HG02588 (cell line): ENCODE results near the gene HDGFL2.

Experiments
- ATAC-seq: cut with Tn5 transposase; IDR thresholded peaks from one replicate; pipeline ENCODE4 v1.9.1; 2021; ENCODE audit warnings: mild to moderate bottlenecking, moderate library complexity; ENCODE audit not compliant: unreplicated experiment

HDGFL2 gene

GRCh38 chr19:4472174-4472974 lies at the start of gene HDGFL2:
TSS of gene HDGFL2 (plus strand) at chr19:4472297. CDS start at chr19:4472351, 54 bp downstream.
- no peak for ATAC-seq

DNA sequence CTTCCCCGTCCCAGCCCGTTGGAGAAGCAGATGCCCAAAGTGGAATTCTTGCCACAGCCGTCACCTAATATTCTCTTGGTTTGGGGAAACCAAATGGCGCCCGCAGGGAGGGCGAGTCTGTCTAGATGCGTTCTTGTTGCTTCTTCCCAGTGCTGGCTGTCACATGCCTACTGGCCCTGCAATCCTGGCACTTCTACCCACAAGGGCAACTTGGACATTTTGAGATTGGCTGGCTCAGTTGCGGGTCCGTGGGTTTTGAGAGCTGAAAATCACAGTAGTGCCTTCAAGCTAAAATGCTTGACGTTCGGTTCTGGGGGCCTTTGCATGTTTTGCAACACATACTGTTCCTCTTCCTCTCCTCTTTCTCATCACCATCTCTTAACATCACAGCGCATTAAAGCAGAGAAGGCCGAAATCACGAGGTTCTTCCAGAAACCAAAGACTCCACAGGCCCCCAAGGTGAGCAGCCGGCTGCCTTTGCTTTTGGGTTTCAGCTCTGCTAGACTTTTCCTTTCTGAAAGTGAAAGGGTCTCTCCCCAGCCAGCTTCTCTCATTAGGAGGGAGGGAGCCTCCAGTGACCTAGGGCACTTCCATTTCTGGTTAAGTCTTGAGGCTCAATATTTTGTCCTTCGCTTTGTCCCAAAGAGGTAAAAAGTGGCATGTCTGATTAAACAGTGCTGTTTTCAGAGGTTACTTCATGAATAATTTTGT lies 48.5 kb upstream of the HDGFL2 start:
- ATAC-seq, result no peak

- no peak for ATAC-seq
Measured at GRCh38 chr19:4425537-4425936, 46.6 kb upstream of the HDGFL2 start.

DNA sequence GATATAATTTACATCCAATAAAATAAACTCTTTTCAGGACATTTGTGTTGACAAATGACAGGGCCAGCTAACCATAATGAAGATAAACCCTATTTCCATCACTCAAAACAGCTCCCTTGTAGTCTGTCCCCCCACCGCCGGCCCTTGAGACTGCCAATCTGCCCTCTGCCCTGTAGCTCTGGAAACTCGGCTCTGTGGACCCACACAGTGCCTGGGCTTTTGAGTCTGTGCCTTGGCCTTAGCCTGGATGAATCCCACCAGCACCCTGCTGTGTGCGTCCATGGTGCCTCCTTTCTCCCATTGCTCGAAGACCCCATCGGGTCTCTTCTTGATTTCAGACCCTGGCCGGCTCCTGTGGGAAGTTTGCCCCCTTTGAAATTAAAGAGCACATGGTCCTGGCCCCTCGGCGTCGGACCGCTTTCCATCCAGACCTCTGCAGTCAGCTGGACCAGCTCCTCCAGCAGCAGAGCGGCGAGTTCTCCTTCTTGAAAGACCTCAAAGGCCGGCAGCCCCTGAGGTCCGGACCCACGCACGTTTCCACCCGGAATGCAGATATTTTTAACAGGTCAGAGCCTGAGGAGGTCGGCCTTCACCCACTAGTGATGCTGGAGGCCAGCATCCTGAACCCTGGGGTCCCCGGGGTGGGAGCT lies 43.6 kb upstream of the HDGFL2 start:
- ATAC-seq, result no peak

- ATAC-seq, result no peak
Measured at GRCh38 chr19:4429256-4429655, 42.8 kb upstream of the HDGFL2 start.

GRCh38 chr19:4429771-4430171 lies 42.3 kb upstream of the HDGFL2 start:
- no peak for ATAC-seq

DNA sequence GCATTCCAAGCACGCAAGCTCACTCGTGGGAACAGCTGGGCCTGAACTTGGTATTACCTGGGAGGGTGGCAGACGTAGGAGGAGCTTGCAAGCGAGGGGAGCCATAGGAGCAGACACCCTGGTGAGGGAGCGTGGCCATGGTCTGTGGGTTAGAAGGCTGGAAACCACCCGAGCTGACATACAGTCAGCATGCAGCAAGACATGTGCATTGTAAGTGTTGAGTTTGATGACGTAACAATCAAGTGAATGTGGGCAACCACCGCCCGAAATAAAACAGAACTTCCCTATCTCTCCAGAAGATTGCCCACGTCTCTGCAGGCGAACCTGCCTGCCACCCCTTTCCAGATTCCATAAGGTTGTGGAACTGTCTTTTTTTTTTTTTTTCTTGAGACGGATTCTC lies 41.3 kb upstream of the HDGFL2 start:
- no peak for ATAC-seq

DNA sequence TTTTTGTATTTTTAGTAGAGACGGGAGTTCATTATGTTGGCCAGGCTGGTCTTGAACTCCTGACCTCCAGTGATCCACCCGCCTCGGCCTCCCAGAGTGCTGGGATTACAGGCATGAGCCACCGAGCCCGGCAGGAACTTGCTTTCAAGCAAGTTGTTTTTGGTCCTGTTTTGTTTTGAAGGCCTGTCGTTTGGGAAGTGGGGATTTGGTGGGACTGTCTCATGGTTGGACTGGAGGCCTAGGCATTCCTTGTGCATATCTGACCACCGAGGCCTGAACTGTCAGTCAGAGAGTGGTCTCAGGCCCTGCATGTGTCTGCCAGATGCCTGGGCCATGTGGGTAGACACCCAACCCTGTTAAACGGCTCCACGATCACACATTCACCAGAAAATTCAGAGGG lies 40.8 kb upstream of the HDGFL2 start:
- no peak for ATAC-seq

DNA sequence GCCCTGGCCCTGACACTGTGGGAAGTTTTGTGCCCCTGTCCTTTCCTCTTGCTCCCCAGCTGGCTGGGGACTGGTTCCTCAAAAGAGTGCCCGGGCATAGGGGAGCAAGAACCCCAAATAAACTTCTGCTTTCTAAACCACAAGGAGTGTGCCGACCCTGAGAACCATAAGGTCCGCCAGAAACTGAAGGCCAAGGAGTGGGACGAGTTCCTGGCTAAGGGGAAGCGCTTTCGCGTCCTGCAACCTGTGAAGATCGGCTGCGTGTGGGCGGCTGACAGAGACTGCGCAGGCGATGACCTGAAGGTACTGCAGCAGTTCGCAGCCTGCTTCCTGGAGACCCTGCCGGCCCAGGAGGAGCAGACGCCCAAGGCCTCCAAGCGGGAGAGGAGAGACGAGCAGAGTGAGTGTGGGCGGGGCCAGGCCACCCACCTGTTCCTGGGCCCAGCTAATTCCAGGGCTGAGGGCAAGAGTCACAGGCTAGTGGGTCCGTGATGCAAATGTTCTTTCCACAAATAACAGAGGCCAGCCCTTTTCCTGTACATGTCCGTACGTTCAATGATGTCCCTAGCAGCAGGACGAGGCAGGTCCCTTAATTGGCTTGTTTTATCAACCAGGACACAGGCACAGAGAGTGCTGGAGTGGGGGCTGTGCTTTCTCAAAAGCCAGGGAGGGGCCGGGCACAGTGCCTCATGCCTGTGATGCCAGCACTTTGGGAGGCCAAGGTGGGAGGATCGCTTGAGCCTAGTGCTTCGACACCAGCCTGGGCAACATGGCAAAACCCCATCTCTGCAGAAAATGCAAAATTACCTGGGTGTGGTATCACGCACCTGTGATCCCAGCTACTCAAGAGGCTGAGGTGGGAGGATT lies 40.1 kb upstream of the HDGFL2 start:
- no peak for ATAC-seq

GRCh38 chr19:4432918-4433506 lies 39.1 kb upstream of the HDGFL2 start:
- no peak for ATAC-seq

DNA sequence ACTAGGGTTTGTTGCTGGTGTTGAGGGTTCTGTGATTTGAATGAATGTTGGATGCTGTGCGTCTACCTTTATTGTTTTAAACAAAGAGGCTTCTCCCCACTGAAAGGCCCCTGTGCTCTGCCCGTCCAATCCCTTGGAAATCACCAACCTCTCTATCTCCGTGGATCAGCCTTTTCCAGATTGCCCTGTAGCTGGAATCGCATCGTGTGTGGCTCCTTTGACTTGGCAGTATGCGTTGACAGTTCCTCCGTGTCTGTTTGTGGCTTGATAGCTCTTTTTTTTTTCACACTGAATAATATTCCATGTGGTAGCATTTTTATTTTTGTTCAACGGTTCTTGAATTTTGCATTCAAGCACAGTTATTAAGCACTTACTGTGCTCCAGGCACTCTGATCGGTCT lies 37.7 kb upstream of the HDGFL2 start:
- ATAC-seq, result no peak

DNA sequence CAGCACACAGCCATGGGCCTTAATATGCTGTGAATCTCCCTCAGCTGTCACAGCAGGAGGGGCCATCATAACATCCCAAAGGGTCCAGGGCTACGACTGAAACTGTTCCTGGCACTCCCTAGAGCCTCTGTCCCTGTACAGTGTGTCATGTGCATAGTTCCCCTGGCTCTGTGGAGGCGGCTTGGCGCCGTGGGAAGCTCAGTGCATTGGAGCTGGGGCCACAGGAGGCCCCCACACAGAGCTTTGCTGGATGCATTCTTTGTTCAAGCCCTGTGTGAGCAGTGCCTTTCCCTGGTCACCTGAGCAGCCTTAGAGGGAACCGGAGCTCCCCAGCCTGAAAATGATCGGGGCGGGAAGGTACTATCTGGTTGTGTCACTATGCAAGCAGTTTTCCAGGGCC lies 35.9 kb upstream of the HDGFL2 start:
- no peak for ATAC-seq

DNA sequence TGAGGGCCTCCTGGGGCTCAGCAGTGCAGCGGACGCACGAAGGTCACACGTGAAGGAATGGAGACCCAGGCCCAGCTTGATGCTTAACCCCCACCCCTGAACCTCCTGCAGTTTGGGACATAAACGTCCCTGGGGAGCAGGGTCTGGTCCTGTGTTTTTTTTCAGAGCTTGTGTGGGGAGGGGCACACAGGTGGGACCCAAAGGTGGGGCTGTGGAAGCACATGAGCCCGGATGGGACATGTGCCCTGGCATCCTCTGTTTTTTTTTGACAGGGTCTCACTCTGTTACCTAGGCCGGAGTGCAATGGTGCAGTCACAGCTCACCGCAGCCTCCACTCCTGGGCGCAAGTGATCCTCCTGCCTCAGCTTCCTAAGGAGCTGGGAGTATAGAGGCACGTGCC lies 35.0 kb upstream of the HDGFL2 start:
- ATAC-seq, result no peak

- ATAC-seq, result no peak
Measured at GRCh38 chr19:4439243-4439642, 32.9 kb upstream of the HDGFL2 start.

GRCh38 chr19:4441994-4442818 lies 29.9 kb upstream of the HDGFL2 start:
- ATAC-seq, result no peak

- no peak for ATAC-seq
Measured at GRCh38 chr19:4442819-4443146, 29.3 kb upstream of the HDGFL2 start.

DNA sequence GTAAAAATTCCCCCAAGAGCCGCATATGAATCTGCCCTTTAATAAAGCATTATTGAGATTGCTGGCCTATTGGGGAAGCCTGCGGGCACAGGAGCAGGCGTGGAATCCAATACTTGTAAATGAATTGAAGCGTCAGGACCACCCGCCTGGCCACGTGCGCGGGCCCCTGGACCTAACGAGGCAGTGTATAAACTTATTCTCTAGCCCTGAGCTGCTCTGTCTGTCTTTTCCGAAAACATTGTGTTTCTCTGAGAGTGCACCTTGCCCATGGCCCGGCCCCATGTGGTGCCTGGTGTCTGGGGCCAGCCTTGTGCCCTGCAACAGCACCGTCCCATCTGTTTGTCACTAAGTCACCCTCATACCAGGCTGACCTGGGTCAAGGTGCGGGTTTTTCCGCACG lies 28.9 kb upstream of the HDGFL2 start:
- ATAC-seq, result no peak

- no peak for ATAC-seq
Measured at GRCh38 chr19:4443966-4444764, 27.9 kb upstream of the HDGFL2 start.
